HG03139 (cell line): ENCODE data around the gene ZBTB40.

Experiments
- ATAC-seq: cut with Tn5 transposase; IDR thresholded peaks from one replicate; pipeline ENCODE4 v1.9.1; 2021; ENCODE audit not compliant: unreplicated experiment

Gene ZBTB40

GRCh38 chr1:22553991-22554522 is 102.4 kb downstream of the ZBTB40 start:
- no peak for ATAC-seq

GRCh38 chr1:22555371-22555656 is 103.7 kb downstream of the ZBTB40 start:
- ATAC-seq = no peak

DNA sequence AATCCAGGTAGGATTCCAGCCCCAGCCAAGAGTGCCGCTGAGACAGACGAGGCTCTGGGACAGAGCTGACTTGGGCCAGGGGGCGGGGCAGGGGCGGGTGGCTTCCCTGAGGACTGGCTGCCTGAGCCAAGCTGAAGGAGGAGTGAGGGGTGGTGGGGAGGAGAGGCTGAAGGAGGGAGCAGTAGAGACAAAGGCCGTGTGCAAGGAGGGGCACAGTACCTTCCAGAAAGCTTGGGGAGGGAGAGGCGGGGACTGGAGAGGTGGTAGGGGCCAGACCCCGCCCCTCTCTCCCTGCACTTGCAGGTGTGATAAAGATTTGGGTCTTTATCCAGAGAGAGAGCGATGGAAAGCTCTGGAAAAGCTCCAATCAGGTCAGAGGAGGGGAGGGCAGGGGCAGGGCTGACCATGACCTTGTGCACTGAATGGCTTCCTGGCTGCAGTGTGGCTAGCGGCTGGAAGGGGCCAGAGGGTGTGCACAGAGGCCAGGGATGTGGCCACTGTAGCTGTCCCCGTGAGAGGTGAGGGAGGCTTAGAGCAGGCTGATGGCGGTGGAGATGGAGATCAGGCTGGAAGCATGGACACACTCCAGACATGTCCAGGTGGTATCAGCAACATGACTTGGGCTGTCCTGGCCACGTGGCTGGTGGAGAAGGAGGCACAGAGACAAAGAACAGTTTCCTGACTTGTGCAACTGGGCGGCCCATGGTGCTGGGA is 104.9 kb downstream of the ZBTB40 start:
- ATAC-seq = no peak

- ATAC-seq = no peak
These were observed 105.8 kb downstream of the ZBTB40 start for GRCh38 chr1:22557341-22557950.

GRCh38 chr1:22562584-22563583 is 111.2 kb downstream of the ZBTB40 start, which contains the start of gene EPHA8:
EPHA8 (plus strand) TSS chr1:22563489; CDS start chr1:22563636, 147 bp downstream.
- no peak for ATAC-seq

- no peak for ATAC-seq
These were observed 112.3 kb downstream of the ZBTB40 start for GRCh38 chr1:22563671-22564602.

DNA sequence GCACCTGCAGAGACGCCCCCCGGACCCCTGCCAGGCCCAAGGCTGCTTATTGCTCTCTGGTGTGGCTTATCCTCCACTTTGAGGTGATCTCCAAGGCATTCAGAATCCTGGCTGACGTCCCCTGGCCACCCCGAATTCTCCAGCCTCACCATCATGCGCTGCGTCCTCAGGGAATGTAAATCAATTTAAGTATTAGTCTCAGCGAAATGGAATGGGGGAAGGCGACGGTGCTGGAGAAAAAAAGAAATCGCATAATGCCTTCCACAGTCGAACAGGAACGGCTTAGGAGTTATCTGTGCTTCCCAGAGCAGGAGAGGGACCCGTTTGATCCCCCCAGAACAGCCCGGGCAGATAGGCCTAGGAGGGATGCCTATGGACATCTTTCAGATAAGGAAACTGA is 114.5 kb downstream of the ZBTB40 start:
- no peak for ATAC-seq

DNA sequence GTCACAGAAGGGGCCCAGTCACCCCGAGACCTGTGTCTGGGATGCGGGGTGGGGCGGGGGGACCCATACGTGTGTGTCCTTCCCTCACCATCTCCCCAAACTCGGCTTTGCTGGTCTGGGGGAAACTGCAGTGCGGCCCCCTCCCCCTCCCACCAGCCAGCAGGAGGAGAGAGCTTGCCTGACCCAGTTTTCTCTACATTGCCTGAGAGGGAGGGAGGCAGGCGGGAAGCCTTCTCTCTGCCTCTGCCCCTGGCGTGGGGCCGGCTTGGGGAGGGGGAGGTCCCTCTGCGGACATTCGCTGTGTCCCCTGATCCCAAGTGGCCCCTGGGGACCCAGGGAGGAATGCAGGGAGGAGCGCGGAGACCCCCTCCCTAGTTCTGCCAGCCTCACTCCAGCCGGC is 115.5 kb downstream of the ZBTB40 start:
- no peak for ATAC-seq

DNA sequence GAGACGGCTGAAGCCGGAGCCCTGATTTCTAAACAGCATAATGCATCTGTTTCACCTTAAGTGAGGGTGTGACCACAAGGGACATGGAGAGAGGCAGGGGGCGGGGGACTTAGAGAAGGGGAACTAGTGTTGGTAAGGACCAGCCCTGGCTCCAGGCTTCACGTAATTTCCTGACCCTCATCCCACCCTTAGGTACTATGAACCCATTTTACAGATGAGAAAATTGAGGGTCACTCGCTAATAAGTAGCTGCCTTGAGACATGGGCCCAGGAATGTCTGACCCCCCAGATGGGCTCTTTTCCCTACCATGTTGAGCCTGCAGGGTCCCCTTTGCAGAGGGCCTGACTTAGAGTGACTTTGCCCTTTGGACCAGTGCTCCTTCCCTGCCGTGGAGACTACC is 116.3 kb downstream of the ZBTB40 start:
- no peak for ATAC-seq

DNA sequence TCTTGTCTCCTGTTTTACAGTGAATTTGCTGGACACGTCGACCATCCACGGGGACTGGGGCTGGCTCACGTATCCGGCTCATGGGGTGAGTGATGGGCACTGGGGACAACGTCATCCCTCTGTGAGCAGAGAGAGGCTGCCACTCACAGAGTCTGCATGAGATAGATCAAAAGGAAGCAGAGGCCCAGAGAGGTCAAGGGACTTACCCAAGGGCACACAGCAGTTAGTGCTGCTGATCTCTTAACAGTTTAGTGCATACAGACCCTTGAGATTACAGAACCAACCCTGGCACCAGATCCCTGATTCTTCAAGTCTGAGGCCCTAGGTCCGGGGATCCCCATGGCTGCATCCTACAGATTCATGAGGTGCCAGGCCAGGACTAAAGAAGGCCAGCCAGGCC is 117.6 kb downstream of the ZBTB40 start:
- no peak for ATAC-seq

DNA sequence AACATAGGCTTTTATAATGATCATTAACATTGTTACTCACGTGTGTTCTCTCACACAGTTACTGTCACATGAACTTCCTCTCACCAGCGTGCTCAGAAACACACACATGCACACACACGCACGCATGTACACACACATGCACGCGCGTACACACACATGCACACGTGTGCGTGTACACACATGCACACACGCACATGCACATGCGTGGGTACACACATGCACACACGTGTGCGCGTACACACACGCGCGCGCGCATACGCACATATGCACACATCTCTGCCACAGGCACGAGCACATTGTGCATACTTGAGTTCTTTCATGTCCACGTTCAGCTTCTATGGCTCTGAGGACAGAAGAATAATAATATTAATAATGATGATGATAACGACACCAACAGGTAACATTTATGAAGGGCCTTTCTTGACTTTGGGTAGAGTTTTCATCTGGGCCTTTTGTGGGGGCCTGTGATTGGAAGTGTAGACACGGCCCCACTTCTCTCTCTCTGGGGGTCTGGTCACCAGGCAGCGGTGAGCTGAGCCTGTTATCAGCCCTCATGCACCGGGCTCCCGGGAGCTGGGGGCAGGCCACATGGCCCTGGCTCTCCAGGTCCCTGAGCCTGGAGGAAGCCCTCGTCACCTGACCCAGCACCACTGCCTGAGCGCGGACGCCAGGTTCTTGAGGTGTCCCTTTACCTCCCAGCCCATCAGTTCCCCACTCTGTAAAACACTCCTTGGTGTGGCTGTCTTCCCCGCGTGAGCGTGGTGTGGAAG is 118.7 kb downstream of the ZBTB40 start:
- ATAC-seq = no peak

DNA sequence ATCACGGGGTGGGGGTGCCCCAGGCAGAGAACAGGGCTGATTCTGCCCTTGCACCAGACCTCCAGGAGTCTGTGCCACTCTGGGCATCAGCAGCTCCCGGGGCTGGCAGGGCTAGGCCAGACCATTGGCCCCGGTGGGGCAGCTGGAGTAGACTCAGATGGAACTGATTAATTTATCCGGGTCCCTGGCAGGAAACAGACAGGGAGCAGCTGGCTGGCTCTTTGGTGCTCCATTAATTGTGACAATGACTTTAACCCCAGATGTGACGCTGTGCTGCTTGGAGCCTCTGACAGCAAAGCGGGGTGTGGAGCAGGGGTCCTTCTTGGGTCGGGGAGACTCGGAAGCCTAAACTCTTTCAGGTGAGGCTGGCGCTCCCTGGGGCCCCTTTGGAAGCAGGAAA is 121.2 kb downstream of the ZBTB40 start:
- ATAC-seq = no peak

DNA sequence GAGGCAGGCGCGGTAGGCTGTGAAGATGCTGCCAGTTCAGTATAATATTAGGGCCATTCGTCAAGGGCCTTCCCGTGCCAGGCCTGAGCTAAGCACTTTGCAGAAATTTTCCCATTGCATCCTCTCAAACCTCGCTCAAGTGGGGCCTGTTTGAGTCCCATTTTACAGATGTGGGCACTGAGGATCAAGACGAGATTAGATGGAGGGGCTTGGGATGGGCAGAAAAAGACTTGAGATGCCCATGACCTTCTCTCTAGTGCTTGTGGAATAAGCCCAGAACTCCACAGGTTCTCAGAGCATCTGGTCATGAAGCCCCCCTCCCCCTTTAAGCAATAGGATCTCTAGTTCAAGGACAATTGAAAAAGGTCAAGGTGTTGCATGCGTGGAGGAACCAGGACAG is 121.6 kb downstream of the ZBTB40 start:
- ATAC-seq = no peak

GRCh38 chr1:22575532-22576149 is 124.0 kb downstream of the ZBTB40 start:
- ATAC-seq = no peak

GRCh38 chr1:22576150-22576544 is 124.5 kb downstream of the ZBTB40 start:
- ATAC-seq = no peak

DNA sequence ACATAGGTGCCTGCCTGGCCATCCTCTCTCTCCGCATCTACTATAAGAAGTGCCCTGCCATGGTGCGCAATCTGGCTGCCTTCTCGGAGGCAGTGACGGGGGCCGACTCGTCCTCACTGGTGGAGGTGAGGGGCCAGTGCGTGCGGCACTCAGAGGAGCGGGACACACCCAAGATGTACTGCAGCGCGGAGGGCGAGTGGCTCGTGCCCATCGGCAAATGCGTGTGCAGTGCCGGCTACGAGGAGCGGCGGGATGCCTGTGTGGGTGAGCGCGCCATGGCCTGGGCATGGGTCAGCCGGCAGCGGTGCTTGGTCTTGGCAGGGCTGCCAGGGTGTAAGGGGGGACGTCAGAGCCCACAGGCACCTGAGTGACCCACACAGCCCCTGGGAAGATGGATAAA is 125.0 kb downstream of the ZBTB40 start:
- no peak for ATAC-seq

DNA sequence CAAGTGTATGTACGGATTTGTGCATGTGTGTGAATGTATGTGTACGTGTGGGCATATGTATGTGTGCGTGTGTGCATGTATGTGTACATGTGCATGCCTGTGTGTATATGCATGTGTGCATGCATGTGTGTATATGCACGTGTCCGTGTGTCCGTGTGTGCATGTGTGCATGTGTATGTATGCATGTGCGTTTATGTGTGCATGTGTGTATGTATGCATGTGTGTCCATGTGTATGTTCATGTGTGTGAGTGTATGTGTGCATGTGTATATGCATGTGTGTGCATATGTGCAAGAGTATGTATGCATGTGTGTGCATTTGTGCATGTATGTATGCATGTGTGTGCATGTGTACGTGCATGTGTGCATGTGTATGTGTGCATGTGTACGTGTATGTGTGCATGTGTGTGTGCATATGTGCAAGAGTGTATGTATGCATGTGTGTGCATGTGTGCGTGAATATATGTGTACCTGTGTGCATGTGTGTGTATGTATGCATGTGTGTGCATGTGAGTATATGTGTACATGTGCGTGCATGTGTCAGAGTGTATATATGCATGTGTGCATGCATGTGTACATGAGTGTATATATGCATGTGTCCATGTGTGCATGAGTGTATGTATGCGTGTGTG is 127.2 kb downstream of the ZBTB40 start:
- no peak for ATAC-seq

- ATAC-seq = no peak
These were observed 128.0 kb downstream of the ZBTB40 start for GRCh38 chr1:22579541-22580155.
